Measurements from ENCODE around the gene SLCO4A1. TPM values are rescaled to one million over a fixed set of nuclear protein-coding genes. Genes with fewer than 3 reads are reported as not detected.

The SLCO4A1 gene, protein sequence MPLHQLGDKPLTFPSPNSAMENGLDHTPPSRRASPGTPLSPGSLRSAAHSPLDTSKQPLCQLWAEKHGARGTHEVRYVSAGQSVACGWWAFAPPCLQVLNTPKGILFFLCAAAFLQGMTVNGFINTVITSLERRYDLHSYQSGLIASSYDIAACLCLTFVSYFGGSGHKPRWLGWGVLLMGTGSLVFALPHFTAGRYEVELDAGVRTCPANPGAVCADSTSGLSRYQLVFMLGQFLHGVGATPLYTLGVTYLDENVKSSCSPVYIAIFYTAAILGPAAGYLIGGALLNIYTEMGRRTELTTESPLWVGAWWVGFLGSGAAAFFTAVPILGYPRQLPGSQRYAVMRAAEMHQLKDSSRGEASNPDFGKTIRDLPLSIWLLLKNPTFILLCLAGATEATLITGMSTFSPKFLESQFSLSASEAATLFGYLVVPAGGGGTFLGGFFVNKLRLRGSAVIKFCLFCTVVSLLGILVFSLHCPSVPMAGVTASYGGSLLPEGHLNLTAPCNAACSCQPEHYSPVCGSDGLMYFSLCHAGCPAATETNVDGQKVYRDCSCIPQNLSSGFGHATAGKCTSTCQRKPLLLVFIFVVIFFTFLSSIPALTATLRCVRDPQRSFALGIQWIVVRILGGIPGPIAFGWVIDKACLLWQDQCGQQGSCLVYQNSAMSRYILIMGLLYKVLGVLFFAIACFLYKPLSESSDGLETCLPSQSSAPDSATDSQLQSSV
- 45.9 TPM for total RNA-seq

- intact Hi-C loops (cut with DNase I), result no loop called here
- H3K36me3 ChIP-seq, result no peaks in the 10 kb centered on the region
- H3K4me1 ChIP-seq, result peaks cover 46% of the 10 kb centered on the region
- peak within 1 kb of the TSS; percentile 70 for H3K27ac ChIP-seq
- H3K27me3 ChIP-seq, result peaks cover 6% of the 10 kb centered on the region
- no peak for TF ChIP-seq POLR2AphosphoS5 (IDR thresholded peaks at IDR 0.05; ENCODE audit: insufficient read depth in 1 of 2, low read depth in 1 of 2)
- TF ChIP-seq POLR2A (IDR thresholded peaks at IDR 0.05), result peak; percentile 4 to 47
- TF ChIP-seq, protein P1, sequence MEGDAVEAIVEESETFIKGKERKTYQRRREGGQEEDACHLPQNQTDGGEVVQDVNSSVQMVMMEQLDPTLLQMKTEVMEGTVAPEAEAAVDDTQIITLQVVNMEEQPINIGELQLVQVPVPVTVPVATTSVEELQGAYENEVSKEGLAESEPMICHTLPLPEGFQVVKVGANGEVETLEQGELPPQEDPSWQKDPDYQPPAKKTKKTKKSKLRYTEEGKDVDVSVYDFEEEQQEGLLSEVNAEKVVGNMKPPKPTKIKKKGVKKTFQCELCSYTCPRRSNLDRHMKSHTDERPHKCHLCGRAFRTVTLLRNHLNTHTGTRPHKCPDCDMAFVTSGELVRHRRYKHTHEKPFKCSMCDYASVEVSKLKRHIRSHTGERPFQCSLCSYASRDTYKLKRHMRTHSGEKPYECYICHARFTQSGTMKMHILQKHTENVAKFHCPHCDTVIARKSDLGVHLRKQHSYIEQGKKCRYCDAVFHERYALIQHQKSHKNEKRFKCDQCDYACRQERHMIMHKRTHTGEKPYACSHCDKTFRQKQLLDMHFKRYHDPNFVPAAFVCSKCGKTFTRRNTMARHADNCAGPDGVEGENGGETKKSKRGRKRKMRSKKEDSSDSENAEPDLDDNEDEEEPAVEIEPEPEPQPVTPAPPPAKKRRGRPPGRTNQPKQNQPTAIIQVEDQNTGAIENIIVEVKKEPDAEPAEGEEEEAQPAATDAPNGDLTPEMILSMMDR (IDR thresholded peaks at IDR 0.05), result no peak
- H3K4me3 ChIP-seq, result peak within 1 kb of the TSS; percentile 54 to 60
- no peaks in the 10 kb centered on the region for H3K9me3 ChIP-seq
- DNase-seq (ENCODE audit: extremely low spot score in 2 of 2), result no peak
Measured at GRCh38 chr20:62642051-62642665, at the start of gene SLCO4A1. Gene SLCO4A1, plus strand, starts transcription at chr20:62642503. Its CDS starts 13,952 bp downstream, at chr20:62656455.

- H3K36me3 ChIP-seq, result no peaks in the 10 kb centered on the region
- TF ChIP-seq POLR2AphosphoS5 (IDR thresholded peaks at IDR 0.05; ENCODE audit: insufficient read depth in 1 of 2, low read depth in 1 of 2), result no peak
- TF ChIP-seq POLR2A (IDR thresholded peaks at IDR 0.05), result no peak
- TF ChIP-seq, protein P1 (IDR thresholded peaks at IDR 0.05), result no peak
- no peaks in the 10 kb centered on the region for H3K9me3 ChIP-seq
- no peaks in the 10 kb centered on the region for H3K27me3 ChIP-seq
- H3K4me3 ChIP-seq, result no peak overlapping the region
- intact Hi-C loops (cut with DNase I), result no loop called here
- H3K4me1 ChIP-seq, result peaks cover 8% of the 10 kb centered on the region
- no peak for DNase-seq (ENCODE audit: extremely low spot score in 2 of 2)
- no peak overlapping the region for H3K27ac ChIP-seq
Measured at GRCh38 chr20:62592506-62593177, 49.7 kb upstream of the SLCO4A1 start.

- no peaks in the 10 kb centered on the region for H3K27me3 ChIP-seq
- intact Hi-C loops (cut with DNase I), result no loop called here
- H3K4me3 ChIP-seq, result no peak overlapping the region
Measured at GRCh38 chr20:62593616-62594015, 48.7 kb upstream of the SLCO4A1 start.

GRCh38 chr20:62595069-62595468 is 47.2 kb upstream of the SLCO4A1 start:
- Histone ChIP-seq H3K27me3 (peaks cover 3% of the 10 kb centered on the region), H3K4me1 (peaks cover 8% of the 10 kb centered on the region)
- intact Hi-C loops (cut with DNase I), result no loop called here

More at GRCh38 chr20:62593616-62594015, 48.7 kb upstream of the SLCO4A1 start:
- TF ChIP-seq POLR2A (IDR thresholded peaks at IDR 0.05) (no peak), POLR2AphosphoS5 (IDR thresholded peaks at IDR 0.05; ENCODE audit: insufficient read depth in 1 of 2, low read depth in 1 of 2) (no peak)
- TF ChIP-seq, protein P1 (IDR thresholded peaks at IDR 0.05), result no peak
- Histone ChIP-seq H3K4me1 (peaks cover 8% of the 10 kb centered on the region), H3K36me3 (no peaks in the 10 kb centered on the region), H3K9me3 (no peaks in the 10 kb centered on the region), H3K27ac (no peak overlapping the region)
- no peak for DNase-seq (ENCODE audit: extremely low spot score in 2 of 2)

More at GRCh38 chr20:62595069-62595468, 47.2 kb upstream of the SLCO4A1 start:
- no peaks in the 10 kb centered on the region for H3K36me3 ChIP-seq
- TF ChIP-seq, protein P1 (IDR thresholded peaks at IDR 0.05), result no peak
- no peak for TF ChIP-seq POLR2A (IDR thresholded peaks at IDR 0.05)
- no peak for TF ChIP-seq POLR2AphosphoS5 (IDR thresholded peaks at IDR 0.05; ENCODE audit: insufficient read depth in 1 of 2, low read depth in 1 of 2)
- no peaks in the 10 kb centered on the region for H3K9me3 ChIP-seq
- no peak overlapping the region for H3K27ac ChIP-seq
- DNase-seq (ENCODE audit: extremely low spot score in 2 of 2), result no peak
- no peak overlapping the region for H3K4me3 ChIP-seq

Measured in vagina (tissue), 2 donors.